ENCODE data around the gene SULT1A2. TPM values are rescaled to one million over a fixed set of nuclear protein-coding genes. Genes with fewer than 3 reads are reported as not detected.
A peak's percentile ranks its signal among the peaks of the same experiment; 100 is the strongest.

SULT1A2 gene
- total and polyA plus RNA-seq, 2 of the 13 experiments (the other 11 are each of a cell fraction or from before 2014, with no cell fraction given) = 33.0 to 34.2 TPM

- TF ChIP-seq TERF1 (CRISPR knock-in tag; IDR thresholded peaks at IDR 0.05) = 0 out of 2 replicates have a peak, but pooled peaks have one; percentile 47
- 0 out of 2 replicates have a peak, but pooled peaks have one; percentile 15 for TF ChIP-seq ZNF775 (CRISPR knock-in tag; IDR thresholded peaks at IDR 0.05; ENCODE audit: borderline replicate concordance)
- TF ChIP-seq ZNF766 (CRISPR knock-in tag; IDR thresholded peaks at IDR 0.05; ENCODE audit: borderline replicate concordance) = 0 out of 2 replicates have a peak, but pooled peaks have one; percentile 2
- TF ChIP-seq FOXP1 (IDR thresholded peaks at IDR 0.05) = no peak
- peak; percentile 18; the same call in 1 of the 2 replicates for TF ChIP-seq FOXP1 (CRISPR knock-in tag; IDR thresholded peaks at IDR 0.05)
- 0 out of 2 replicates have a peak, but pooled peaks have one; percentile 10 for TF ChIP-seq ZNF83 (CRISPR knock-in tag; IDR thresholded peaks at IDR 0.05; ENCODE audit: borderline replicate concordance)
- TF ChIP-seq HNF4A (CRISPR knock-in tag; IDR thresholded peaks at IDR 0.05) = peak; percentile 74
- no peak for TF ChIP-seq ARID3A (IDR thresholded peaks at IDR 0.05; ENCODE audit: low read depth, low read length)
- 0 out of 2 replicates have a peak, but pooled peaks have one; percentile 8 for TF ChIP-seq ZBTB7B (CRISPR knock-in tag; IDR thresholded peaks at IDR 0.05)
- 0 out of 2 replicates have a peak, but pooled peaks have one; percentile 30 for TF ChIP-seq ZNF263 (CRISPR knock-in tag; IDR thresholded peaks at IDR 0.05)
- no peak for TF ChIP-seq MAFK (conservative IDR thresholded peaks at IDR 0.05 in 1 of 2, IDR thresholded peaks at IDR 0.05 in 1 of 2; ENCODE audit: low read length in 2 of 2)
- 0 out of 2 replicates have a peak, but pooled peaks have one; percentile 41 for TF ChIP-seq ZNF253 (CRISPR knock-in tag; IDR thresholded peaks at IDR 0.05; ENCODE audit: borderline replicate concordance)
- TF ChIP-seq ZNF772 (CRISPR knock-in tag; IDR thresholded peaks at IDR 0.05) = peak; percentile 39; the same call in 1 of the 2 replicates
- no peak for TF ChIP-seq REXO4 (CRISPR knock-in tag; IDR thresholded peaks at IDR 0.05; ENCODE audit: borderline replicate concordance)
- peak; percentile 15; the same call in 1 of the 2 replicates for TF ChIP-seq RCOR2 (CRISPR knock-in tag; IDR thresholded peaks at IDR 0.05)
- no peak for TF ChIP-seq LCORL (IDR thresholded peaks at IDR 0.05)
- TF ChIP-seq LCORL (CRISPR knock-in tag; IDR thresholded peaks at IDR 0.05) = no peak; the same call in none of the 2 replicates
- 0 out of 2 replicates have a peak, but pooled peaks have one; percentile 45 for TF ChIP-seq BHLHE40 (IDR thresholded peaks at IDR 0.05; ENCODE audit: low read length)
- TF ChIP-seq SPEN (CRISPR knock-in tag; IDR thresholded peaks at IDR 0.05; ENCODE audit: low read depth) = peak; percentile 73; the same call in 1 of the 2 replicates
- no peak for TF ChIP-seq NFIB (CRISPR knock-in tag; IDR thresholded peaks at IDR 0.05; ENCODE audit: borderline replicate concordance)
- no peak for TF ChIP-seq ZC3H13 (CRISPR knock-in tag; IDR thresholded peaks at IDR 0.05)
- TF ChIP-seq DRAP1 (CRISPR knock-in tag; IDR thresholded peaks at IDR 0.05) = 0 out of 2 replicates have a peak, but pooled peaks have one; percentile 1
- TF ChIP-seq POLR2AphosphoS5 (IDR thresholded peaks at IDR 0.05; ENCODE audit: low read depth, low read length) = no peak
- 0 out of 2 replicates have a peak, but pooled peaks have one; percentile 39 for TF ChIP-seq ZSCAN31 (CRISPR knock-in tag; IDR thresholded peaks at IDR 0.05; ENCODE audit: low read depth)
- TF ChIP-seq, protein P1, sequence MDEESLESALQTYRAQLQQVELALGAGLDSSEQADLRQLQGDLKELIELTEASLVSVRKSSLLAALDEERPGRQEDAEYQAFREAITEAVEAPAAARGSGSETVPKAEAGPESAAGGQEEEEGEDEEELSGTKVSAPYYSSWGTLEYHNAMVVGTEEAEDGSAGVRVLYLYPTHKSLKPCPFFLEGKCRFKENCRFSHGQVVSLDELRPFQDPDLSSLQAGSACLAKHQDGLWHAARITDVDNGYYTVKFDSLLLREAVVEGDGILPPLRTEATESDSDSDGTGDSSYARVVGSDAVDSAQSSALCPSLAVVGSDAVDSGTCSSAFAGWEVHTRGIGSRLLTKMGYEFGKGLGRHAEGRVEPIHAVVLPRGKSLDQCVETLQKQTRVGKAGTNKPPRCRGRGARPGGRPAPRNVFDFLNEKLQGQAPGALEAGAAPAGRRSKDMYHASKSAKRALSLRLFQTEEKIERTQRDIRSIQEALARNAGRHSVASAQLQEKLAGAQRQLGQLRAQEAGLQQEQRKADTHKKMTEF (CRISPR knock-in tag; IDR thresholded peaks at IDR 0.05) = peak; percentile 70; the same call in 1 of the 2 replicates
- peak; percentile 83 for TF ChIP-seq BCL6 (CRISPR knock-in tag; IDR thresholded peaks at IDR 0.05)
- peak; percentile 85; the same call in 1 of the 2 replicates for TF ChIP-seq ZSCAN25 (CRISPR knock-in tag; IDR thresholded peaks at IDR 0.05)
- TF ChIP-seq DNMT1 (CRISPR knock-in tag; IDR thresholded peaks at IDR 0.05) = no peak
Measured at GRCh38 chr16:28610595-28611191, 13.8 kb upstream of the SULT1A2 start (continued).
